ENCODE data around the gene CELSR3.

Gene CELSR3

DNA sequence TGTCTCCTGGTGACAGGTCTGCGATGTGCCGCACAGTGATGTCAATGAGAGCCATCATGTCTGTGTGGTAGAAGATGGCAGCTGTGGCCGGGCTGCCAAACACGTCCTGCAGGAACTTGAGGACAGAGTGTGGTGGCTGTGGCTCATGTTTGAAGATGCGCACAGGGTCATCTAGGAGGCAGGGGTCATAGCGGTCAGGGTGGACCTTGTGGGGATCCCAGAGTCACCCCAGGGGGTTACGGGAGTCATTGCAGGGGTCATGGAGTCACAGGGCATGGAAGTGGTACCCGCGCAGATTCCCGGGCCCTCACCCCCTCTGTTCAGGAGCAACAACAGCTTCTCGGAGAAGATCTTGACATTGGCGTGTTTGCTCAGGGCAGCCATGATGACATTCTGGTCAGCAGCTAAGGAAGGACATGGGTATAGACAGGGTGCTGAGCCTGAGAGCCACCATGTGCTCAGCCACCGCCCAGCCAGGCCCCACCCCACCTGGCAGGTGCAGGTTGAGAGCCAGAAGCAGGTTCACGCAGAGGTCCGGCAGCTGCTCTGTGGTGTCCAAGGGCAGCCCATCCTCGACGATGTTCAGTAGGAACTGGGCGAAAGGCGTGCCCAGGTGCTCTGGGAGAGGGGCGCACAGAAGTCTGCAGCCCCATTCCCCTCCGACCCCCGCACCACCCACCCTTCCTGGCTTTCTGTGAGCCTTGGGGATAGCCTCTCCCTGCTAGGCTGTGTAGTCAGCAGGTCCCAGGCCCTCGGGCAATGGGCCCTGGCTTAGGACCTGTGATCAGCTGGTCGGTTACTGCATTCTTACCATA, 16.1 kb upstream of the CELSR3 start:
- TF ChIP-seq, protein P1, sequence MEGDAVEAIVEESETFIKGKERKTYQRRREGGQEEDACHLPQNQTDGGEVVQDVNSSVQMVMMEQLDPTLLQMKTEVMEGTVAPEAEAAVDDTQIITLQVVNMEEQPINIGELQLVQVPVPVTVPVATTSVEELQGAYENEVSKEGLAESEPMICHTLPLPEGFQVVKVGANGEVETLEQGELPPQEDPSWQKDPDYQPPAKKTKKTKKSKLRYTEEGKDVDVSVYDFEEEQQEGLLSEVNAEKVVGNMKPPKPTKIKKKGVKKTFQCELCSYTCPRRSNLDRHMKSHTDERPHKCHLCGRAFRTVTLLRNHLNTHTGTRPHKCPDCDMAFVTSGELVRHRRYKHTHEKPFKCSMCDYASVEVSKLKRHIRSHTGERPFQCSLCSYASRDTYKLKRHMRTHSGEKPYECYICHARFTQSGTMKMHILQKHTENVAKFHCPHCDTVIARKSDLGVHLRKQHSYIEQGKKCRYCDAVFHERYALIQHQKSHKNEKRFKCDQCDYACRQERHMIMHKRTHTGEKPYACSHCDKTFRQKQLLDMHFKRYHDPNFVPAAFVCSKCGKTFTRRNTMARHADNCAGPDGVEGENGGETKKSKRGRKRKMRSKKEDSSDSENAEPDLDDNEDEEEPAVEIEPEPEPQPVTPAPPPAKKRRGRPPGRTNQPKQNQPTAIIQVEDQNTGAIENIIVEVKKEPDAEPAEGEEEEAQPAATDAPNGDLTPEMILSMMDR (IDR thresholded peaks at IDR 0.05; ENCODE audit: extremely low read depth, insufficient read depth, missing control alignments): no peak
- no peak for DNase-seq (ENCODE audit: low spot score)
- in situ Hi-C loops (cut with MboI; ENCODE audit: low pct_unique_long_range_greater_than_20kb, low sequenced_read_pairs, unreplicated experiment): no loop called here

DNA sequence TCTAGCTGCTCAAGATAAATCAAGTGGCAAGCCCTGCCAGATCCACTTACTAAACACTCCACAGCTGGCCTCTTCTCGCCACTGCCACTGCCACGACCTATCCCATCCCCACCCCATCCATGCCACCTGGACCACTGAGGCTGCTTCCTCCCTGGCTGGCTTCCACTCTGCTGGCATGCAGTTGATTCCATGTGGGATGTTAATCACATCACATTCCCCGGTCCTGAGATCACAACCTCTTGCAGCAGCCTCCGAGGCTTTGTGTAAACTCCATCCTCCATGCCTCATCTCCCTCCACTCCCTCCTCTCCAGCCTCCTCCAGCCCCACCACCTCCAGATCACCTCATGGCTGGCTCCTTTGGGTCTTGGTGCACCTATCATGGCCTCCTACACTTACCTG, 15.4 kb upstream of the CELSR3 start:
- TF ChIP-seq, protein P1 (IDR thresholded peaks at IDR 0.05; ENCODE audit: extremely low read depth, insufficient read depth, missing control alignments): no peak
- no peak for DNase-seq (ENCODE audit: low spot score)
- in situ Hi-C loops (cut with MboI; ENCODE audit: low pct_unique_long_range_greater_than_20kb, low sequenced_read_pairs, unreplicated experiment): no loop called here

DNA sequence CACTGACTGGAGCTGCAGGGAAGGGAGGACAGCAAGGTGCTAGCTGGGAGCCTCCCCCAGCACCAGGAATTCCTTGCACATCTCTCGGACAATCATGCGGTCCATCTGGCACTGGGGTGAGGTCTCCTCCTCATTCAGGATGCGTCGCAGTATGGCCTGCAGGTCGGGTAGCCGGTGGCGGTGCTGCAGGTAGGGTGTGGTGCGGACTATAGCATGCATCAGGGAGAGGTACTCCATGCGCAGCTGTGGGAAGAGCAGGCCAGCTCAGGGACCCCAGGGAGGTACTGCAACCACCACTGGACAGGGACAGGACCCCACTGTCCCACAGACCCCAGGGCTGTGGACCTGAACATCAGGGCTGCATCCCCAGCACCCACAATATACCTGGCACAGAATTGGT, 11.8 kb upstream of the CELSR3 start:
- TF ChIP-seq, protein P1 (IDR thresholded peaks at IDR 0.05; ENCODE audit: extremely low read depth, insufficient read depth, missing control alignments): no peak
- DNase-seq (ENCODE audit: low spot score): no peak
- in situ Hi-C loops (cut with MboI; ENCODE audit: low pct_unique_long_range_greater_than_20kb, low sequenced_read_pairs, unreplicated experiment): no loop called here

DNA sequence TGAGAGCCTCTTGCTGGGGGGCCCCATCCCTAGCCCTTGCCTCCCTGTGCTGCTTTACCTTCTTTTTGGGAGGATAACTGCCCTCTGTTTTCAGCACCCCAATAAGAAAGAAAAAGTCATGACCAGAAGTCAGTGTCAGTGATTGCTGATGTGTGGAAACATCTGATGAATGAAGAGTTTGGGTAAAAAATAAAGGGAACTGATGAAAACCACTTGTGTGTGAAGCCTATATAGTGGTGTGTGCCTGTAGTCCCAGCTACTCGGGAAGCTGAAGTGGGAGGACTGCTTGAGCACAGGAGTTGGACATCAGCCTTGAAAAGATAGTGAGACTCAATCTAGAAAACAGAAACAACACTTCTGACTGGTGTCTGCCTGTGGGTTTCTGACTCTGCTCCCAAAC, 9.8 kb upstream of the CELSR3 start:
- in situ Hi-C loops (cut with MboI; ENCODE audit: low pct_unique_long_range_greater_than_20kb, low sequenced_read_pairs, unreplicated experiment): no loop called here
- DNase-seq (ENCODE audit: low spot score): no peak
- TF ChIP-seq, protein P1 (IDR thresholded peaks at IDR 0.05; ENCODE audit: extremely low read depth, insufficient read depth, missing control alignments): no peak

DNA sequence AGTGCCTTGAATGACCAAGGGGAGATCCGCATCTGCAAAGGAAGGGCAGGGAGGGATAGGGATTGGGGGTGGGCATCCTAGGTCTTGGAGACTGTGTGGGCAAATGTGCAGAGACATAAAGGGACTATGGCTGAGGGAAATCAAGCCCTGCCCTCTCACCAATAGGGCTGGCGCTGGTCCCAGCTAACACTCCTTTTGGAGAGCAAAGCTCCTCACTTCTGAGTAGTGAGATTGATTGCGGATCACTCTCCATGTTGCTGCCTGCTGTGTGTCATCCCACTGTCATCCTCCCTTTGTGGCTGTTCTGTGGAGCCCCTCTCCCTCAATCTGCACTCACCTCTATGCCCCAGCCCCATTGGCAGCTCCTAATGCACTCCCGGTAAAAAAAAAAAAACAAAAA, 2.2 kb upstream of the CELSR3 start:
- TF ChIP-seq, protein P1 (IDR thresholded peaks at IDR 0.05; ENCODE audit: extremely low read depth, insufficient read depth, missing control alignments): no peak
- in situ Hi-C loops (cut with MboI; ENCODE audit: low pct_unique_long_range_greater_than_20kb, low sequenced_read_pairs, unreplicated experiment): no loop called here
- no peak for DNase-seq (ENCODE audit: low spot score)

DNA sequence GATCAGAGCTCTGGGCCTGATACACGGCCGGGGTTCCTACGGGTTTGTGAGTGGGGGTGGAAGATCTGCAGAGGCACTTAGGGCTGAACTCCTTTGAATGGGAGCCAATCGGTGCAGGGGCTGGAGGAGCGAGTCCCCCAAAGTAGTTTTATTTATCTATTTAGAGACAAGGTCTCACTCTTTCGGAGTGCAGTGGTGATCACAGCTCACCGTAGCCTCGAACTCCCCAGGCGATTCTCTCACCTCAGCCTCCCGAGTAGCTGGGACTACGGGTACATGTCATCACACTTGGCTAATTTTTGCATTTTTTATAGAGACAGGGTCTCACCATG, 1.6 kb upstream of the CELSR3 start:
- DNase-seq (ENCODE audit: low spot score): no peak
- in situ Hi-C loops (cut with MboI; ENCODE audit: low pct_unique_long_range_greater_than_20kb, low sequenced_read_pairs, unreplicated experiment): no loop called here

More for the DNA sequence above, 1.6 kb upstream of the CELSR3 start:
- TF ChIP-seq, protein P1 (IDR thresholded peaks at IDR 0.05; ENCODE audit: extremely low read depth, insufficient read depth, missing control alignments): no peak
